Activated T-helper 2 cell treated with anti-CD3 and anti-CD28 coated beads, Interferon-gamma antibody, Interleukin-2, Interleukin-4, amounts not matched to agents 10 μg/mL and 5 μg/mL and 100 μg/mL, durations not matched to agents 14 hours and 24 hours and 36 hours (primary cell): Measurements from ENCODE around the gene PMEPA1. TPM values are rescaled to one million over a fixed set of nuclear protein-coding genes. Genes with fewer than 3 reads are reported as not detected.
"Not testable (repeated sequence)": the region's sequence is repeated elsewhere in the genome, so short reads cannot be mapped to it uniquely, and the experiment has no call there.

ENCODE experiments used
- DNase-seq: peaks from one replicate; pipeline ENCODE4 v3.0.0; 2021; ENCODE audit warnings: low spot score
- H3K27ac Mint-ChIP-seq: one replicate; pipeline ENCODE4 v1.8.0; 2021; ENCODE audit warnings: mixed read lengths
- H3K27me3 Mint-ChIP-seq: one replicate; pipeline ENCODE4 v1.8.0; 2021; ENCODE audit warnings: low read depth, mixed read lengths
- H3K36me3 Mint-ChIP-seq: one replicate; pipeline ENCODE4 v1.8.0; 2021; ENCODE audit warnings: low read depth, mixed read lengths
- H3K4me1 Mint-ChIP-seq: one replicate; pipeline ENCODE4 v1.8.0; 2021; ENCODE audit warnings: low read depth, mixed read lengths
- H3K4me3 Mint-ChIP-seq: one replicate; pipeline ENCODE4 v1.8.0; 2021; ENCODE audit warnings: low read depth, mild to moderate bottlenecking, moderate library complexity, mixed read lengths
- H3K9me3 Mint-ChIP-seq: one replicate; pipeline ENCODE4 v1.8.0; 2021; ENCODE audit warnings: mixed read lengths
- intact Hi-C: fragments of 100-400 bp; cut with micrococcal nuclease; formaldehyde crosslinking; loops from one replicate; pipeline ENCODE4 v1.15.1; 2023
- total RNA-seq: library from RNA; stranded (reverse); gene quantifications from 2 replicates; pipeline ENCODE4 v1.2.3, GENCODE V29; 2022

PMEPA1 gene
- total RNA-seq, 1 donor from 2014 or later: 1.1 TPM

- no peak overlapping the region for H3K27ac Mint-ChIP-seq
- H3K4me1 Mint-ChIP-seq: no peaks in the 10 kb centered on the region
- no peak for DNase-seq
- H3K9me3 Mint-ChIP-seq: no peaks in the 10 kb centered on the region
- no peak overlapping the region for H3K4me3 Mint-ChIP-seq
- H3K27me3 Mint-ChIP-seq: peaks cover 18% of the 10 kb centered on the region
- intact Hi-C loops: no loop called here
- H3K36me3 Mint-ChIP-seq: no peaks in the 10 kb centered on the region
Observed at GRCh38 chr20:57649617-57650015, 60.2 kb downstream of the PMEPA1 start.

GRCh38 chr20:57648878-57649616 lies 60.8 kb downstream of the PMEPA1 start:
- intact Hi-C loops: no loop called here
- Mint-ChIP-seq H3K9me3 (no peaks in the 10 kb centered on the region), H3K4me3 (no peak overlapping the region), H3K27ac (no peak overlapping the region), H3K27me3 (peaks cover 21% of the 10 kb centered on the region), H3K36me3 (no peaks in the 10 kb centered on the region), H3K4me1 (no peaks in the 10 kb centered on the region)
- DNase-seq: no peak

GRCh38 chr20:57647933-57648785 lies 61.7 kb downstream of the PMEPA1 start:
- H3K9me3 Mint-ChIP-seq: no peaks in the 10 kb centered on the region
- H3K4me3 Mint-ChIP-seq: no peak overlapping the region
- no peaks in the 10 kb centered on the region for H3K36me3 Mint-ChIP-seq
- no peak overlapping the region for H3K27ac Mint-ChIP-seq
- H3K4me1 Mint-ChIP-seq: no peaks in the 10 kb centered on the region
- intact Hi-C loops: no loop called here
- H3K27me3 Mint-ChIP-seq: peaks cover 27% of the 10 kb centered on the region
- no peak for DNase-seq

- peaks cover 35% of the 10 kb centered on the region for H3K27me3 Mint-ChIP-seq
- H3K9me3 Mint-ChIP-seq: no peaks in the 10 kb centered on the region
- no peak for DNase-seq
- H3K4me1 Mint-ChIP-seq: no peaks in the 10 kb centered on the region
- intact Hi-C loops: no loop called here
- no peaks in the 10 kb centered on the region for H3K36me3 Mint-ChIP-seq
- no peak overlapping the region for H3K4me3 Mint-ChIP-seq
- H3K27ac Mint-ChIP-seq: no peak overlapping the region
Observed at GRCh38 chr20:57647006-57647932, 62.5 kb downstream of the PMEPA1 start.

- peaks cover 30% of the 10 kb centered on the region for H3K9me3 Mint-ChIP-seq
- intact Hi-C loops: no loop called here
Observed at GRCh38 chr20:57638895-57639236, 70.9 kb downstream of the PMEPA1 start.

GRCh38 chr20:57638173-57638894 lies 71.5 kb downstream of the PMEPA1 start:
- H3K27ac Mint-ChIP-seq: no peak overlapping the region
- H3K9me3 Mint-ChIP-seq: peaks cover 30% of the 10 kb centered on the region
- DNase-seq: no peak
- no peak overlapping the region for H3K4me3 Mint-ChIP-seq
- no peaks in the 10 kb centered on the region for H3K36me3 Mint-ChIP-seq
- H3K4me1 Mint-ChIP-seq: peaks cover 14% of the 10 kb centered on the region
- peaks cover 80% of the 10 kb centered on the region for H3K27me3 Mint-ChIP-seq
- intact Hi-C loops: no loop called here

More at GRCh38 chr20:57638895-57639236, 70.9 kb downstream of the PMEPA1 start:
- H3K4me1 Mint-ChIP-seq: peaks cover 12% of the 10 kb centered on the region
- no peak overlapping the region for H3K4me3 Mint-ChIP-seq
- no peak for DNase-seq
- no peaks in the 10 kb centered on the region for H3K36me3 Mint-ChIP-seq
- H3K27me3 Mint-ChIP-seq: peaks cover 80% of the 10 kb centered on the region
- H3K27ac Mint-ChIP-seq: no peak overlapping the region

- Mint-ChIP-seq H3K9me3 (peaks cover 36% of the 10 kb centered on the region), H3K27me3 (peaks cover 76% of the 10 kb centered on the region), H3K27ac (no peak overlapping the region), H3K4me1 (peaks cover 33% of the 10 kb centered on the region), H3K36me3 (no peaks in the 10 kb centered on the region), H3K4me3 (no peak overlapping the region)
- intact Hi-C loops: no loop called here
- DNase-seq: peak; percentile 21
Observed at GRCh38 chr20:57633945-57634491, 75.8 kb downstream of the PMEPA1 start.

- Mint-ChIP-seq H3K9me3 (peaks cover 32% of the 10 kb centered on the region), H3K4me3 (no peak overlapping the region), H3K36me3 (no peaks in the 10 kb centered on the region), H3K27me3 (peaks cover 65% of the 10 kb centered on the region), H3K27ac (no peak overlapping the region), H3K4me1 (peaks cover 45% of the 10 kb centered on the region)
- intact Hi-C loops: no loop called here
- no peak for DNase-seq
Observed at GRCh38 chr20:57632286-57632685, 77.5 kb downstream of the PMEPA1 start.

GRCh38 chr20:57630061-57630460 lies 79.8 kb downstream of the PMEPA1 start:
- Mint-ChIP-seq H3K36me3 (peaks cover 12% of the 10 kb centered on the region), H3K27ac (no peak overlapping the region), H3K4me3 (peak overlapping the region; percentile 69), H3K4me1 (peaks cover 56% of the 10 kb centered on the region), H3K27me3 (peaks cover 47% of the 10 kb centered on the region), H3K9me3 (peaks cover 18% of the 10 kb centered on the region)
- intact Hi-C loops: no loop called here
- DNase-seq: no peak

- Mint-ChIP-seq H3K4me3 (peak overlapping the region; percentile 69), H3K36me3 (peaks cover 13% of the 10 kb centered on the region), H3K9me3 (peaks cover 19% of the 10 kb centered on the region), H3K4me1 (peaks cover 51% of the 10 kb centered on the region), H3K27ac (peak overlapping the region; percentile 50), H3K27me3 (peaks cover 42% of the 10 kb centered on the region)
- DNase-seq, intact Hi-C loops: not testable (repeated sequence)
Observed at GRCh38 chr20:57629491-57629901, 80.3 kb downstream of the PMEPA1 start.

GRCh38 chr20:57628962-57629308 lies 80.9 kb downstream of the PMEPA1 start:
- DNase-seq, H3K4me3 Mint-ChIP-seq: not testable (repeated sequence)
- Mint-ChIP-seq H3K27ac (peak overlapping the region; percentile 56), H3K36me3 (peaks cover 13% of the 10 kb centered on the region), H3K9me3 (peaks cover 22% of the 10 kb centered on the region), H3K4me1 (peaks cover 45% of the 10 kb centered on the region), H3K27me3 (peaks cover 39% of the 10 kb centered on the region)
- intact Hi-C loops: loop anchor here (1.0 kb wide), 1 partner anchor 10 kb away; no protein-coding TSS in a partner anchor
